BLaER1 treated with 17β-estradiol and CSF1 and Interleukin-3, amounts not matched to agents 10 nM and 100 nM (cell line): ENCODE measurements around the gene ADPRH.

Source experiments
- H3K27ac ChIP-seq, 11 experiments: shearing (Covaris generic); formaldehyde crosslinking; 2 replicates each; pipeline ENCODE4 v1.8.1; 2022
- H3K27me3 ChIP-seq, 11 experiments: shearing (Covaris generic); formaldehyde crosslinking; 2 replicates each; pipeline ENCODE4 v1.8.1; 2022
- H3K36me3 ChIP-seq, 11 experiments: shearing (Covaris generic); formaldehyde crosslinking; 2 replicates each; pipeline ENCODE4 v1.8.1; 2022
- H3K4me1 ChIP-seq, 10 experiments: shearing (Covaris generic); formaldehyde crosslinking; 2 replicates each; pipeline ENCODE4 v1.8.1; 2022
- H3K4me2 ChIP-seq, 11 experiments: shearing (Covaris generic); formaldehyde crosslinking; 2 replicates each; pipeline ENCODE4 v1.8.1; 2022
- H3K4me3 ChIP-seq, 10 experiments: shearing (Covaris generic); formaldehyde crosslinking; 2 replicates each; pipeline ENCODE4 v1.8.1; 2022
- H3K9ac ChIP-seq, 11 experiments: shearing (Covaris generic); formaldehyde crosslinking; 2 replicates each; pipeline ENCODE4 v1.8.1; 2022
- H3K9me3 ChIP-seq, 11 experiments: shearing (Covaris generic); formaldehyde crosslinking; replicated peaks in 1 of 11; 2 replicates each; pipeline ENCODE4 v1.8.1; 2022
- H4K20me1 ChIP-seq, 11 experiments: shearing (Covaris generic); formaldehyde crosslinking; 2 replicates each; pipeline ENCODE4 v1.8.1; 2022
- Cebpa-rat ChIP-seq, 11 experiments: shearing (Covaris generic); IDR thresholded peaks; 2 replicates each; pipeline ENCODE4 v1.8.1; 2022

The ADPRH gene

GRCh38 chr3:119595639-119596334 is 16.5 kb downstream of the ADPRH start:
- peaks cover 0 to 35% (median 0%) of the 10 kb centered on the region in 10 experiments; a peak in 6 of 20 replicates for H3K4me1 ChIP-seq
- H3K36me3 ChIP-seq, result no peaks in the 10 kb centered on the region
- H3K9me3 ChIP-seq, result peaks cover 3 to 12% (median 10%) of the 10 kb centered on the region in 11 experiments; a peak in 19 of 22 replicates
- H3K4me2 ChIP-seq, result peak overlapping the region in 5 of 11 experiments; percentile 3 to 71 (median 48); a peak in 6 of 22 replicates
- no peak overlapping the region for H3K27ac ChIP-seq
- no peaks in the 10 kb centered on the region for H3K27me3 ChIP-seq
- H3K4me3 ChIP-seq, result no peak overlapping the region
- H3K9ac ChIP-seq, result no peak overlapping the region
- no peaks in the 10 kb centered on the region for H4K20me1 ChIP-seq
- no peak for TF ChIP-seq Cebpa-rat (IDR thresholded peaks at IDR 0.05)

- H3K4me2 ChIP-seq, result peak overlapping the region in 4 of 11 experiments; percentile 6 to 71 (median 54); a peak in 6 of 22 replicates
- H3K4me1 ChIP-seq, result peaks cover 0 to 41% (median 0%) of the 10 kb centered on the region in 10 experiments; a peak in 6 of 20 replicates
- no peak for TF ChIP-seq Cebpa-rat (IDR thresholded peaks at IDR 0.05)
- H3K36me3 ChIP-seq, result no peaks in the 10 kb centered on the region
- H3K27ac ChIP-seq, result no peak overlapping the region
- H3K9ac ChIP-seq, result no peak overlapping the region
- no peaks in the 10 kb centered on the region for H4K20me1 ChIP-seq
- peaks cover 0 to 6% (median 3%) of the 10 kb centered on the region in 11 experiments; a peak in 8 of 22 replicates for H3K9me3 ChIP-seq
- no peaks in the 10 kb centered on the region for H3K27me3 ChIP-seq
- no peak overlapping the region for H3K4me3 ChIP-seq
Observed at GRCh38 chr3:119596398-119596797, 17.1 kb downstream of the ADPRH start.

- TF ChIP-seq Cebpa-rat (IDR thresholded peaks at IDR 0.05), result no peak
- Histone ChIP-seq H3K4me1 (peaks cover 0 to 45% (median 0%) of the 10 kb centered on the region in 10 experiments; a peak in 6 of 20 replicates), H4K20me1 (no peaks in the 10 kb centered on the region), H3K9ac (no peak within 1 kb of the TSS), H3K27me3 (no peaks in the 10 kb centered on the region), H3K36me3 (no peaks in the 10 kb centered on the region), H3K4me3 (no peak within 1 kb of the TSS), H3K4me2 (peak within 1 kb of the TSS in 3 of 11 experiments; percentile 10 to 71 (median 60); a peak in 5 of 22 replicates), H3K27ac (no peak within 1 kb of the TSS), H3K9me3 (no peaks in the 10 kb centered on the region)
Observed at GRCh38 chr3:119597548-119598288, 18.4 kb downstream of the ADPRH start, which contains the start of gene PLA1A. Gene PLA1A, plus strand, starts transcription at chr3:119597885. Its CDS starts 29 bp downstream, at chr3:119597914.

GRCh38 chr3:119598410-119599098 is 19.3 kb downstream of the ADPRH start:
- Histone ChIP-seq H3K4me3 (no peak overlapping the region), H4K20me1 (no peaks in the 10 kb centered on the region), H3K27me3 (no peaks in the 10 kb centered on the region), H3K9me3 (no peaks in the 10 kb centered on the region), H3K4me1 (peaks cover 0 to 53% (median 0%) of the 10 kb centered on the region in 10 experiments; a peak in 6 of 20 replicates), H3K4me2 (no peak overlapping the region), H3K36me3 (no peaks in the 10 kb centered on the region), H3K27ac (no peak overlapping the region), H3K9ac (no peak overlapping the region)
- no peak for TF ChIP-seq Cebpa-rat (IDR thresholded peaks at IDR 0.05)

GRCh38 chr3:119599558-119600174 is 20.4 kb downstream of the ADPRH start:
- Histone ChIP-seq H3K4me3 (no peak overlapping the region), H3K27ac (no peak overlapping the region), H3K27me3 (no peaks in the 10 kb centered on the region), H3K4me2 (no peak overlapping the region), H3K4me1 (peaks cover 0 to 55% (median 0%) of the 10 kb centered on the region in 10 experiments; a peak in 6 of 20 replicates), H4K20me1 (no peaks in the 10 kb centered on the region), H3K36me3 (no peaks in the 10 kb centered on the region), H3K9ac (no peak overlapping the region), H3K9me3 (no peaks in the 10 kb centered on the region)
- no peak for TF ChIP-seq Cebpa-rat (IDR thresholded peaks at IDR 0.05)

- Histone ChIP-seq H3K4me2 (peak overlapping the region in 3 of 11 experiments; percentile 10 to 39 (median 25); a peak in 5 of 22 replicates), H3K4me3 (no peak overlapping the region), H3K27me3 (no peaks in the 10 kb centered on the region), H4K20me1 (no peaks in the 10 kb centered on the region), H3K27ac (no peak overlapping the region), H3K36me3 (no peaks in the 10 kb centered on the region), H3K4me1 (peaks cover 0 to 61% (median 0%) of the 10 kb centered on the region in 10 experiments; a peak in 6 of 20 replicates), H3K9ac (no peak overlapping the region), H3K9me3 (no peaks in the 10 kb centered on the region)
- no peak for TF ChIP-seq Cebpa-rat (IDR thresholded peaks at IDR 0.05)
Observed at GRCh38 chr3:119600732-119601131, 21.4 kb downstream of the ADPRH start.

- Histone ChIP-seq H3K4me2 (peak overlapping the region in 3 of 11 experiments; percentile 10 to 39 (median 25); a peak in 5 of 22 replicates), H3K9me3 (no peaks in the 10 kb centered on the region), H3K36me3 (no peaks in the 10 kb centered on the region), H3K4me3 (no peak overlapping the region), H3K27ac (no peak overlapping the region), H3K9ac (no peak overlapping the region), H3K4me1 (peaks cover 0 to 57% (median 0%) of the 10 kb centered on the region in 10 experiments; a peak in 6 of 20 replicates), H3K27me3 (no peaks in the 10 kb centered on the region), H4K20me1 (no peaks in the 10 kb centered on the region)
- no peak for TF ChIP-seq Cebpa-rat (IDR thresholded peaks at IDR 0.05)
Observed at GRCh38 chr3:119601154-119601553, 21.9 kb downstream of the ADPRH start.

GRCh38 chr3:119602676-119603075 is 23.4 kb downstream of the ADPRH start:
- Histone ChIP-seq H3K9me3 (no peaks in the 10 kb centered on the region), H3K27me3 (no peaks in the 10 kb centered on the region), H3K36me3 (no peaks in the 10 kb centered on the region), H3K9ac (no peak overlapping the region), H3K4me1 (peaks cover 0 to 42% (median 0%) of the 10 kb centered on the region in 10 experiments; a peak in 6 of 20 replicates), H3K4me3 (no peak overlapping the region), H3K4me2 (peak overlapping the region in 2 of 11 experiments; percentile 55 to 69; a peak in 4 of 22 replicates), H4K20me1 (no peaks in the 10 kb centered on the region), H3K27ac (no peak overlapping the region)
- TF ChIP-seq Cebpa-rat (IDR thresholded peaks at IDR 0.05), result no peak
